Epithelial cell of prostate (primary cell): ENCODE data around the gene TTYH3.
"Not testable (repeated sequence)": the region's sequence is repeated elsewhere in the genome, so short reads cannot be mapped to it uniquely, and the experiment has no call there.

ENCODE experiments used
- DNase-seq: peaks from one replicate; pipeline ENCODE4 v3.0.0-alpha.2; 2011; ENCODE audit warnings: low read depth, low spot score
- H3K27ac ChIP-seq: fragments of 450-650 bp; 2 replicates; pipeline ENCODE4 v1.5.1; 2017; ENCODE audit warnings: mild to moderate bottlenecking

The TTYH3 gene

GRCh38 chr7:2661096-2661449 is 29.3 kb downstream of the TTYH3 start:
- H3K27ac ChIP-seq, result no peak overlapping the region
- DNase-seq, result no peak

- no peak overlapping the region for H3K27ac ChIP-seq
- no peak for DNase-seq
These were observed 30.0 kb downstream of the TTYH3 start for GRCh38 chr7:2661602-2662272.

GRCh38 chr7:2662273-2663120 is 30.7 kb downstream of the TTYH3 start:
- H3K27ac ChIP-seq, result no peak overlapping the region
- DNase-seq, result no peak

DNA sequence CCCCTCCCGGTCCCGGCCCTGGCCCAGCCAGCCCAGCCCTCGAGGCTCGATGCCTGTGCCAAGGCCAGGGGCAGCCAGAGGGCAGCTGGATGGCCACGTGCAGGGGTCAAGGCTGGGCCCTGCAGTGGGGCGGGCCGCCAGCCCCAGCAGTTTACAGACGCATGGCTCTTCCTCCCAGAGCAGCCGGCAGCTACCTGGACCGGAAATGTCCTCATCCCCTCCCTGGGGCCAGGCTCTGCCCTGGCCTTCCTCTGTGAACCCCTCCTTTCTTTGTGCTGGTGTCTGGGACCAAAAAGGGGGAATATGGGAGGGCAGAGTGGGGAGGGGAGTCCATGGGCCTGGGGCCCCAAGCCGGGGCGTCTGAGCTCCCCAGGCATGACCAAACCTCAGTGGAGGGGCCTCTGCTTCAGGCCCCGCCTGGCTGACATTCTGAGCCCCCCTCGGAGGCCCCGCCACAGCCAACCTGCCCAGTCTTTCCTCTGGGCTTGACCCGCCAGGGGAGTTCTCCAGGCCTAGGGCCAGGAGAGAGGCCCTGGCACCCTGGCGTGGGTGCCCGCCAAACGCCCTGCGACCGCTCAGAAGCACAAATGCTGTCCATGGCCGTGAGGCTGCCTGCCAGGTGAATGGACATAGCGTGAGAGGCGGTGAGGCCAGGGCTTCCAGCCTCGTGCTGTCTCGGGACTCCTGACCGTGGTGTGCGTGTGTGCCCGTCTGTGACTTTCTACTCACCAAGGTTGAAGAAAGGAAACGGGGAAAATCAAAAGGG is 31.5 kb downstream of the TTYH3 start:
- no peak for DNase-seq
- H3K27ac ChIP-seq, result no peak overlapping the region

DNA sequence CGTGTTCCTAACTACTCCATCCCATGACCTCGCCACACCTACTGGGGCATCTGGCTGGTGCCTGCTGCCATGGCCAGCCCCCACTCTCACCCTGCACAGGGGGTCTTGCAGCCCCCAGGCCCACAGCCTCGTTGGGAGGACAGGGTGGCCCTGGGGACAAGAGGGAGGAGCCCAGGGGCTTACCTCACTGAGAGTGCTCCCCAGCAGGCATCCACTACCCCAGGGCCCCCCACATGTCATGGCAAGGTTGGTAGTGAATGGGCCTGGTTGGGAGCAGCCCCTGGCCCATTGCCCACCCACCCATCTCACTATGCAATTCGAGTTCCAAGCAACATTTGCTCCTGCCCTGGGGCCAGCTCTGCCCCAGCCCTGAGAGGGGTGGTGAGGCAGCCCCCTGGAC is 32.2 kb downstream of the TTYH3 start:
- H3K27ac ChIP-seq, result no peak overlapping the region
- DNase-seq, result no peak

DNA sequence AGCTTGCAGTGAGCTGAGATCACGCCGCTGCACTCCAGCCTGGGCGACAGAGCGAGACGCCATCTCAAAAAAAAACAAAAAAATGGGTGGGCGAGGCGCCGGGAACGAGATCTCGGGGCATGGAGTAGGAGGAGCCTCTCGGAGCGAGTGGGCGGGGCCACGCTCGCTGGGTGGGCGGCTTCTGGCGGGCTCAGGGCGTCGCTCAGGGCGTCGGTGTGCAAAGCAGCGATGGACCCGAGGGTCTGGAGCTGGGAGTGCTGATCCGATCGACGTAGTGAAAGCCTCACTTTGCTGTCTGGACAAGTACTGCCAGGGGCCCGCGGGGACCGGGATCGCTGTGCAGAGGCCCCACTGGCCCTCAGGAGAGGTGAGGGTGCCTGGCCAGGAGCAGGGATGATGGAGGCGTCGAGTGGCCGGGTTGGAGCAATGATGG is 33.6 kb downstream of the TTYH3 start:
- DNase-seq, result no peak
- H3K27ac ChIP-seq, result no peak overlapping the region

- H3K27ac ChIP-seq, result no peak overlapping the region
- no peak for DNase-seq
These were observed 34.4 kb downstream of the TTYH3 start for GRCh38 chr7:2666155-2666554.

DNA sequence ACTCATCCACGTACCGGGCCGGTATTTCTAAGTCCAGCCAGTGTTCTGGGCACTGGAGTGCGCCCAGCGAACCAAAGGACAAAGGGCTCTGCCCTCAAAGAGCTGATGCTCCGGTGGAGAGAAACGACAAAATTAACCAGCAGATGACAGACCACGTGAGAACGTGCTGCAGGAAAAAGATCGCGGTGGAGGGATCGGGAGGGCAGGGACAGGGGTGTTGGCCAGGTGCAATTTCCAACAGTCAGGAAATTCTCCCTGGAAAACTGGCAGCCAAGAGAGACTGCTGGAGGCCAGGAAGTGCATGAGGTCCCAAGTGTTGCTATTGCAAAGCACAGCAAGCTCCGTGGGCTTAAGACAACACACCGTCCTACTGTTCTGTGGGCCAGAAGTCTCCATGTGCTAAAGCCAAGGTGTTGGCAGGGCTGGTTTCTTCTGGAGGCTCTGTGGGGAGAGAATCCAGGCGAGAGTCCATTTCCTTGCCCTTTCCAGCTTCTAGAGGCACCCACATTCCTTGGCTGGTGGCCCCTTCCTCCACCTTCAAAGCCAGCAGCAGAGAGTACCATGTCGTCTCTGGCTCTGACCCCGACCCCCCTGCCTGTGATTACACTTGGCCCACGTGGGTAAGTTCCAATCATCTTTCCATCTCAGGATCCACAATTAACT is 34.9 kb downstream of the TTYH3 start:
- no peak for DNase-seq

DNA sequence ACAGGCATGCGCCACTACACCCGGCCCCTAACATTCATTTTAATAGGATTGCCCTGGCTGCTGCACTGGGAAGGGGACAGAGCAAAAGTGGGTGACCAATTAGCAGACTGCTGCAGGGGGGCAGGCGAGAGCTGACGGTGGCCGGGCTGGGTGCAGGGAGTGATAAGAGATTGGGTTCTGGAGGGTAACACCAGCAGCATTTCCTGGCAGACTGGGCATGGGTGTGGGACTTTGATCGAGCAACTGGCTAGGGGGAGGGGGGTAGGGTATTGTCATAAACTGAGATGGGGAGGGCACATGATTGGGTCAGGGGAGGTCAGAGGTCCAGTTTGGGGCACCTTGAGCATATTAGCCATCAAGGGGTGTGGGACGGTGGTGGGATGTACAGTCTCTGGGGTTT is 36.1 kb downstream of the TTYH3 start:
- DNase-seq, result no peak
- H3K27ac ChIP-seq, result no peak overlapping the region

More for the DNA sequence above, 34.9 kb downstream of the TTYH3 start:
- H3K27ac ChIP-seq, result no peak overlapping the region

GRCh38 chr7:2668401-2668800 is 36.6 kb downstream of the TTYH3 start:
- DNase-seq, result no peak

GRCh38 chr7:2670171-2670570 is 38.4 kb downstream of the TTYH3 start:
- H3K27ac ChIP-seq, result no peak overlapping the region
- DNase-seq, result no peak

More at GRCh38 chr7:2668401-2668800, 36.6 kb downstream of the TTYH3 start:
- no peak overlapping the region for H3K27ac ChIP-seq

DNA sequence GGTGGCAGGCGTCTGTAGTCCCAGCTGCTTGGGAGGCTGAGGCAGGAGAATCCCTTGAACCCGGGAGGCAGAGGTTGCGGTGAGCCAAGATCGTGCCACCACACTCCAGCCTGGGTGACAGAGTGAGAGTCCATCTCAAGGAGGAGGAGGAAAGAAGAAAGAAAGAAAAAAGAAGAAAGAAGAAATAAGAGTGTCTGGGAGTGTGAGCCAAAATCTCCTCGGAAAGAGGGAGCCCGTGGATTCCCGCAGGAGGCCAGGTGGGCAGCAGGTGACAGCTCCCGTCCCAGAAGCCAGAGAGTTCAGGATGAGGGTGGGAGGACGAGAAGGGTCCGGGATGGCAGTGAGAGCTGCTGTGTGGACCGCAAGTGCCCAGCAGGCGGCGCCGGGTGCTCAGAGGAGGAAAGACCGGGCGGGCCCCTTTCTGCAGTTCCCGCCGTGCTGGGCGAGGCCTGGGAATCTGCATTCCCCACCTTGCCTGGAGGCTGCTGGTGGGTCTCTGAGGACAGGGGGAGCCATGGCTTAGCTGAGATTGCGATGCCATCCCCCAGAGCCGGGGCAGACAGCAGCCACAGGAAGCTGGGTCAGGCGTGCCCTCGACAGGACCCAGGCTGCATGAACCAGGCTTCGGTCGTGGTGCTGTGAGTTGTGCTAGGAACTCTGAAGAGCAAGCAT is 39.1 kb downstream of the TTYH3 start:
- H3K27ac ChIP-seq, result no peak overlapping the region
- no peak for DNase-seq

- H3K27ac ChIP-seq, DNase-seq: not testable (repeated sequence)
These were observed 41.4 kb downstream of the TTYH3 start for GRCh38 chr7:2673214-2673613.

DNA sequence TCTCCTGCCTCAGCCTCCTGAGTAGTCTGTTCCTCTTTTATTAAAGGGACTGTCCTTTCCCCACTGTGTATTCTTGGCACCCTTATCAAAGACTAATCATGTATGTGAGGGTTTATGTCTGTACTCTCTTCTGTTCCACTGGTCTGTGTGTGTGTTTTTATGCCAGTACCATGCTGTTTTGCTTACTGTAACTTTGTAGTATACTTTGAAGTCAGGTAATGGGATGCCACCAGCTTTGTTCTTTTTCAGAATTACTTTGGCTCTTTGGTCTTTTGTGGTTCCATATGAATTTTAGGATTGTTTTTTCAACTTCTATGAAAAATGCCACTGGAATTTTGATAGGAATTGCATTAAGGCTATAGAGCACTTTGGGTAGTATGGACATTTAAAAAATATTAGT is 42.1 kb downstream of the TTYH3 start:
- DNase-seq, result no peak

DNA sequence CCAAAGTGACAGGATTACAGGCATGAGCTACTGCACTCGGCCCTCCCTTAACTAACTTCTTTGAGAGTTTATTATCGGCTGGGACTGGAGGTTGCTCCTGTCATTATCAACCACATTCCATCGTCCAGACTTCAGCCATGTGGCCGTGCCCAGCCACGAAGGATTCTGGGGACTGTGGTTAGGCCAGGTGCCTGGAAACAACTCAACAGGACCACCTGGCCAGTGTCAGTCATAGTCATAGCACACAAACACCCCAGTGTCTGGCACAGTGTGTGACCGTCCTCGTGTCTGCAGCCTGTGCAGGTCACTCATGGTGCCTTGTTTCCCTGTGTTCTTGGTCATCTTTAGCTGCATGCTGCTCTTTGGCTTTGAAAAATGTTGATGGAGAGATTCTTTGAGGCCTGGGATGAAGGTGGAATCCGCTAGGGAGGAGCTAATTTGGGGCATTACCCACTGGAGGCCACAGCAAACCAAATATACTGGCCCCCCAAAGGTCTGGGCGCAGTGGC is 43.5 kb downstream of the TTYH3 start:
- H3K27ac ChIP-seq, result no peak overlapping the region
- DNase-seq, result no peak

More for the DNA sequence above, 42.1 kb downstream of the TTYH3 start:
- H3K27ac ChIP-seq, result no peak overlapping the region

- DNase-seq, result not testable (repeated sequence)
These were observed 44.8 kb downstream of the TTYH3 start for GRCh38 chr7:2676576-2676975.

DNA sequence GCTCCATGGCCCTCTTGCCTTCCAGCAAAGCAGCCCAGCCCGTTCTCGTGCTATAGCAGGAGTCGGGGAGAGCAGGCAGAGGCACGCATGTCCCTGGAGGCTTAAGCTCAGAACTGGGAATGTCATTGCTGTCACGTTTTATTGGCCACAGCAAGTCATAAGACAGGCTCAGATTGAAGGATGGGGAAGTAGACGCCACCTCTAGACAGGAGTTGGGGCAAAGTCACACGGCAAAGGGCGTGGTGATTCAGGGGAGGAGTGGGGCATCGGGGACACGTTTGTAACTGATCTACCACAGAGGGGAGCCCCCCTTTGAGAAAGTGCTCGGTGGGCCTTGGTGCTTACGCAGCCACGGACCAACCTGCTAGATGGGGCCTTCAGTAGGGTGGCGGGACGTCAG is 46.7 kb downstream of the TTYH3 start:
- DNase-seq, H3K27ac ChIP-seq: not testable (repeated sequence)

More at GRCh38 chr7:2676576-2676975, 44.8 kb downstream of the TTYH3 start:
- not testable (repeated sequence) for H3K27ac ChIP-seq

- H3K27ac ChIP-seq, DNase-seq: not testable (repeated sequence)
These were observed 47.6 kb downstream of the TTYH3 start for GRCh38 chr7:2679135-2680127.
